ENCODE data around the gene SHOC2.

The SHOC2 gene

GRCh38 chr10:110959379-110960332, 40.3 kb downstream of the SHOC2 start:
- peaks cover 26% of the 10 kb centered on the region for H3K4me1 ChIP-seq (ENCODE audit: insufficient read depth, low read length)
- no peak overlapping the region for H3K4me3 ChIP-seq (ENCODE audit: low read depth in 1 of 2, low read length in 2 of 2)
- no peak overlapping the region for H3K9ac ChIP-seq (ENCODE audit: low read length)
- no peak overlapping the region for H3K27ac ChIP-seq (ENCODE audit: low read depth, low read length)
- no peaks in the 10 kb centered on the region for H3K27me3 ChIP-seq (ENCODE audit: control insufficient read depth in 1 of 2, insufficient read depth in 2 of 2, low read length in 2 of 2)
- H3K36me3 ChIP-seq (ENCODE audit: insufficient read depth, low read length) = no peaks in the 10 kb centered on the region
- H3K9me3 ChIP-seq (ENCODE audit: low read length) = no peaks in the 10 kb centered on the region

GRCh38 chr10:110960333-110960712, 40.9 kb downstream of the SHOC2 start:
- Histone ChIP-seq H3K9me3 (ENCODE audit: low read length) (no peaks in the 10 kb centered on the region), H3K4me1 (ENCODE audit: insufficient read depth, low read length) (peaks cover 30% of the 10 kb centered on the region), H3K4me3 (ENCODE audit: low read depth in 1 of 2, low read length in 2 of 2) (no peak overlapping the region), H3K27me3 (ENCODE audit: control insufficient read depth in 1 of 2, insufficient read depth in 2 of 2, low read length in 2 of 2) (no peaks in the 10 kb centered on the region), H3K27ac (ENCODE audit: low read depth, low read length) (no peak overlapping the region), H3K9ac (ENCODE audit: low read length) (no peak overlapping the region), H3K36me3 (ENCODE audit: insufficient read depth, low read length) (no peaks in the 10 kb centered on the region)

GRCh38 chr10:110962443-110962842, 43.0 kb downstream of the SHOC2 start:
- Histone ChIP-seq H3K4me1 (ENCODE audit: insufficient read depth, low read length) (peaks cover 30% of the 10 kb centered on the region), H3K27me3 (ENCODE audit: control insufficient read depth in 1 of 2, insufficient read depth in 2 of 2, low read length in 2 of 2) (no peaks in the 10 kb centered on the region), H3K27ac (ENCODE audit: low read depth, low read length) (no peak overlapping the region), H3K9me3 (ENCODE audit: low read length) (no peaks in the 10 kb centered on the region), H3K36me3 (ENCODE audit: insufficient read depth, low read length) (no peaks in the 10 kb centered on the region), H3K4me3 (ENCODE audit: low read depth in 1 of 2, low read length in 2 of 2) (no peak overlapping the region), H3K9ac (ENCODE audit: low read length) (no peak overlapping the region)

- Histone ChIP-seq H3K9me3 (ENCODE audit: low read length) (no peaks in the 10 kb centered on the region), H3K27me3 (ENCODE audit: control insufficient read depth in 1 of 2, insufficient read depth in 2 of 2, low read length in 2 of 2) (no peaks in the 10 kb centered on the region), H3K9ac (ENCODE audit: low read length) (no peak overlapping the region), H3K36me3 (ENCODE audit: insufficient read depth, low read length) (no peaks in the 10 kb centered on the region), H3K27ac (ENCODE audit: low read depth, low read length) (no peak overlapping the region), H3K4me3 (ENCODE audit: low read depth in 1 of 2, low read length in 2 of 2) (no peak overlapping the region), H3K4me1 (ENCODE audit: insufficient read depth, low read length) (peaks cover 30% of the 10 kb centered on the region)
These were observed 43.8 kb downstream of the SHOC2 start for GRCh38 chr10:110963162-110963561.

GRCh38 chr10:110964681-110965080, 45.3 kb downstream of the SHOC2 start:
- Histone ChIP-seq H3K4me1 (ENCODE audit: insufficient read depth, low read length) (peaks cover 27% of the 10 kb centered on the region), H3K36me3 (ENCODE audit: insufficient read depth, low read length) (no peaks in the 10 kb centered on the region), H3K9me3 (ENCODE audit: low read length) (no peaks in the 10 kb centered on the region), H3K4me3 (ENCODE audit: low read depth in 1 of 2, low read length in 2 of 2) (no peak overlapping the region), H3K27me3 (ENCODE audit: control insufficient read depth in 1 of 2, insufficient read depth in 2 of 2, low read length in 2 of 2) (no peaks in the 10 kb centered on the region), H3K27ac (ENCODE audit: low read depth, low read length) (no peak overlapping the region), H3K9ac (ENCODE audit: low read length) (no peak overlapping the region)

- Histone ChIP-seq H3K9ac (ENCODE audit: low read length) (no peak overlapping the region), H3K27me3 (ENCODE audit: control insufficient read depth in 1 of 2, insufficient read depth in 2 of 2, low read length in 2 of 2) (no peaks in the 10 kb centered on the region), H3K36me3 (ENCODE audit: insufficient read depth, low read length) (no peaks in the 10 kb centered on the region), H3K4me1 (ENCODE audit: insufficient read depth, low read length) (peaks cover 23% of the 10 kb centered on the region), H3K27ac (ENCODE audit: low read depth, low read length) (no peak overlapping the region), H3K4me3 (ENCODE audit: low read depth in 1 of 2, low read length in 2 of 2) (no peak overlapping the region), H3K9me3 (ENCODE audit: low read length) (no peaks in the 10 kb centered on the region)
These were observed 45.8 kb downstream of the SHOC2 start for GRCh38 chr10:110965216-110965615.

GRCh38 chr10:110966146-110966545, 46.7 kb downstream of the SHOC2 start:
- Histone ChIP-seq H3K27me3 (ENCODE audit: control insufficient read depth in 1 of 2, insufficient read depth in 2 of 2, low read length in 2 of 2) (no peaks in the 10 kb centered on the region), H3K36me3 (ENCODE audit: insufficient read depth, low read length) (no peaks in the 10 kb centered on the region), H3K9ac (ENCODE audit: low read length) (no peak overlapping the region), H3K9me3 (ENCODE audit: low read length) (no peaks in the 10 kb centered on the region), H3K27ac (ENCODE audit: low read depth, low read length) (no peak overlapping the region), H3K4me1 (ENCODE audit: insufficient read depth, low read length) (peaks cover 18% of the 10 kb centered on the region), H3K4me3 (ENCODE audit: low read depth in 1 of 2, low read length in 2 of 2) (no peak overlapping the region)

- Histone ChIP-seq H3K4me1 (ENCODE audit: insufficient read depth, low read length) (peaks cover 14% of the 10 kb centered on the region), H3K9ac (ENCODE audit: low read length) (no peak overlapping the region), H3K36me3 (ENCODE audit: insufficient read depth, low read length) (no peaks in the 10 kb centered on the region)
These were observed 47.7 kb downstream of the SHOC2 start for GRCh38 chr10:110967009-110967630.

GRCh38 chr10:110967645-110968044, 48.2 kb downstream of the SHOC2 start:
- no peaks in the 10 kb centered on the region for H3K27me3 ChIP-seq (ENCODE audit: control insufficient read depth in 1 of 2, insufficient read depth in 2 of 2, low read length in 2 of 2)
- H3K4me3 ChIP-seq (ENCODE audit: low read depth in 1 of 2, low read length in 2 of 2) = no peak overlapping the region
- H3K9me3 ChIP-seq (ENCODE audit: low read length) = no peaks in the 10 kb centered on the region
- no peak overlapping the region for H3K9ac ChIP-seq (ENCODE audit: low read length)
- H3K27ac ChIP-seq (ENCODE audit: low read depth, low read length) = no peak overlapping the region
- peaks cover 14% of the 10 kb centered on the region for H3K4me1 ChIP-seq (ENCODE audit: insufficient read depth, low read length)
- no peaks in the 10 kb centered on the region for H3K36me3 ChIP-seq (ENCODE audit: insufficient read depth, low read length)

More at GRCh38 chr10:110967009-110967630, 47.7 kb downstream of the SHOC2 start:
- Histone ChIP-seq H3K27me3 (ENCODE audit: control insufficient read depth in 1 of 2, insufficient read depth in 2 of 2, low read length in 2 of 2) (no peaks in the 10 kb centered on the region), H3K9me3 (ENCODE audit: low read length) (no peaks in the 10 kb centered on the region), H3K4me3 (ENCODE audit: low read depth in 1 of 2, low read length in 2 of 2) (no peak overlapping the region), H3K27ac (ENCODE audit: low read depth, low read length) (no peak overlapping the region)

GRCh38 chr10:110969183-110969582, 49.8 kb downstream of the SHOC2 start:
- H3K4me3 ChIP-seq (ENCODE audit: low read depth in 1 of 2, low read length in 2 of 2) = no peak overlapping the region
- no peak overlapping the region for H3K27ac ChIP-seq (ENCODE audit: low read depth, low read length)
- H3K9me3 ChIP-seq (ENCODE audit: low read length) = no peaks in the 10 kb centered on the region
- no peak overlapping the region for H3K9ac ChIP-seq (ENCODE audit: low read length)
- no peaks in the 10 kb centered on the region for H3K36me3 ChIP-seq (ENCODE audit: insufficient read depth, low read length)
- no peaks in the 10 kb centered on the region for H3K27me3 ChIP-seq (ENCODE audit: control insufficient read depth in 1 of 2, insufficient read depth in 2 of 2, low read length in 2 of 2)
- peaks cover 12% of the 10 kb centered on the region for H3K4me1 ChIP-seq (ENCODE audit: insufficient read depth, low read length)

GRCh38 chr10:110971638-110972037, 52.2 kb downstream of the SHOC2 start:
- Histone ChIP-seq H3K27me3 (ENCODE audit: control insufficient read depth in 1 of 2, insufficient read depth in 2 of 2, low read length in 2 of 2) (no peaks in the 10 kb centered on the region), H3K27ac (ENCODE audit: low read depth, low read length) (no peak overlapping the region), H3K4me3 (ENCODE audit: low read depth in 1 of 2, low read length in 2 of 2) (no peak overlapping the region), H3K9me3 (ENCODE audit: low read length) (no peaks in the 10 kb centered on the region), H3K4me1 (ENCODE audit: insufficient read depth, low read length) (peaks cover 4% of the 10 kb centered on the region), H3K36me3 (ENCODE audit: insufficient read depth, low read length) (no peaks in the 10 kb centered on the region), H3K9ac (ENCODE audit: low read length) (no peak overlapping the region)

All from muscle layer of colon (tissue), 2 donors.